HG03558 (cell line): ENCODE data around the gene GRP.
"Not testable (repeated sequence)": the region's sequence is repeated elsewhere in the genome, so short reads cannot be mapped to it uniquely, and the experiment has no call there.

Source experiments
- ATAC-seq: cut with Tn5 transposase; IDR thresholded peaks from one replicate; pipeline ENCODE4 v1.9.1; 2021; ENCODE audit warnings: moderate number of reproducible peaks; ENCODE audit not compliant: unreplicated experiment; ENCODE audit errors: extremely low read depth

GRP gene

DNA sequence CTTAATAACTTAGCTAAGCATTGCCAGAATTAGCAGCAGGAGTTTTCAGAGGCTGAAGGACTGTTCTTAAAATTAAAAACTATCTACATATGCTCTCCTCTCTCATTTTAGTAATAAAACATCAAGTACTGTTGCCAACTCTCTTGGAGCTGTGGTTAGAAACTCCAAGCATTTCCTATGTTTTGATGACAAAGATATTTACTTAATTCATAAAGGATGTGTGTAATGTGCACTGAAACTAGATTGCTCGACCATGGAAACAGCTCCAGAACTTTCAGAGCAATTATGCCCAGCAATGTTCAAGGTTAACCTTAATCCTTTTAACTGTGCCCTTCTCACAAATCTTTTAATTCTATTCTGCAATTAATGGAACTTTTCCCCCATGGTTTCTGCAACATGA is 8.4 kb downstream of the GRP start:
- no peak for ATAC-seq

DNA sequence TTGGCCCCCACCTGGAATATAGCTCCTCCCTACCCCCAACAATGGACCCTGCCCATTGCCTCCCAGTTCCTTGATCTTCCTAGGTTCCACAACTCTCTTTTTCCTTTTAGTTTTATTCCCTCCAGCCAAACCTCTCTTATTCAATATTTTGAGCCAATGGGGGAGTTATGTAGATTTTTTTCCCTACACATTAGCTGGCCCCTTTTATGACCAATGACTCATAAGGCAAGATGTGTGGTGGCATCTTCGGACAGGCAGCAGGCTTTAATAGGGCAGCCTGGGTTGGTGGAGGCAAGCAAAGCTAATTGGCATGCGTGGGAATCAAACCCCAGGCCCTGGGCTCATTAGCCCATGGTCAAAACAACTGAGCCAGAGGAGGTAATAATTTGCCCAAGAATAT is 9.2 kb downstream of the GRP start:
- ATAC-seq: no peak

- no peak for ATAC-seq
These were observed 9.9 kb downstream of the GRP start for GRCh38 chr18:59229701-59230443.

GRCh38 chr18:59231114-59231513 is 11.2 kb downstream of the GRP start:
- no peak for ATAC-seq

DNA sequence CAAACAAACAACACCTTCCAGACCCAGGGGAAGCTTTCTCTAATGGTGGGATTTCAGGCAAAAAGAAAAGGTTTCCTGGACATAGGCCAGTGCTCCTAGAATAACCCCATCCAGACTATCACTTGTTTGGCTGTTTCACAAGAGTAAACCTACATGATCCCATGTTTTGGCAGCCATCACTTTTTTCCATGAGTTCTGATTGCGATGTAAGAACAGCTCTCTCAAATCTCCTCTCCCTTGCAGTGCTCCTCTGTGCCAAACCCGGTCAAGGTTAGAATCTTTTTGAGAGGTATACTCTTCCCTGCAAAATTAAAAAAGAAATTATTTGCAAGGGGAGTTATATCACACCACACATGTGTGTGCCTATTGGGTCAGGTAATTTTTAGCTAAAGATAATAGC is 11.9 kb downstream of the GRP start:
- ATAC-seq: no peak

DNA sequence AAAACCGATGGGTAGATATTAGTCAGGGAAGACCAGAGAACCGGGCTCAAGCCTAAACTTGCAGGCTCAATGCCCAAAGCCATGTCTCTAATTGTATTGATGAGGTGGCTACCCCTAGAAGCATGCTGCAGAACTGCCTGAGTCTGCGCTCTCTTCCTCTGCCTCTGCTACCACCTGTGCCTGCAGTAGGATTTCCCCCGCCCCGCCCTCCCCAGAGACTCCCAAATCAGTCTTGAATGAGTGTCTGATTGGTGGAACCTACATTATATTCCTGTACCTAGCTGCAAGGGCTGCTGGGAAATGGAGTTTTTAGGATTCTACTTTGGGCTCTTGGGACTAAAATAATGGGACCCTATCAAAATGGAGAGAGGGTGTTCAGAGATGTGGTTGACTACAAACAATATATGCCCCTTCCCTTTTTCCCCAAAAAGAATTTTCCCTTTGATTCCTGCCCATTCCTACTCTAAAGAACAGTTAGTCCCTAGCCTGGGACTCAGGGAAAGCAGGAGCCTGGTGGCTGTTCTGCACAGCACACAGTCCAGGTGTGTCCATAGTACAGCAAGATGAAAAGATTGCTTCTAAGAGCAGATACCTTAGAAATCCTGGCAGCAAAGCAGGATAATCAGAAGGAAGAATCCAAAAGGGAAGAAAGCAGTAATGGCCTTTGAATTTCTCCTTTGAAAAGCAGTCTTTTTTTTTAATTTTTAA is 12.5 kb downstream of the GRP start:
- ATAC-seq: no peak

GRCh38 chr18:59233017-59233410 is 13.1 kb downstream of the GRP start:
- ATAC-seq: no peak

DNA sequence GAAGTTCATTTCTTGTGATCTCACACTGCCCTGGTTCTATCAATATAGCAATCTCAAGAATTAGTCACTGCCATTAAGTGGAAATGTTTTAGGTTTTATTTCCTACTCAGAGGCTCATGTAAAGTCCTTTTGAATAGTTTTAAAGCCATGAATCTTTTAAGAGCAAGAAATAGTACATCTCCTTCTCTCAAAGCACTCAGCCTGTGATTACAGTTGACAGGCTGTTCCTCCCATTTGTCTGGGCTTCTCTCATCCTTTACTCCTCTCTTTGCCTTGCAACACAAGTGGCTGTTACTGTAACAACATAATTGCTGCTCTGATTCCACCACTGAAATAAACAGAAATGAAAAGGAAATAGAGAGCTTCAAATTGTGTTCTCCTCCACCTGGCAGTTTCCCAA is 18.4 kb downstream of the GRP start:
- no peak for ATAC-seq

- ATAC-seq: no peak
These were observed 19.7 kb downstream of the GRP start for GRCh38 chr18:59239642-59240041.

DNA sequence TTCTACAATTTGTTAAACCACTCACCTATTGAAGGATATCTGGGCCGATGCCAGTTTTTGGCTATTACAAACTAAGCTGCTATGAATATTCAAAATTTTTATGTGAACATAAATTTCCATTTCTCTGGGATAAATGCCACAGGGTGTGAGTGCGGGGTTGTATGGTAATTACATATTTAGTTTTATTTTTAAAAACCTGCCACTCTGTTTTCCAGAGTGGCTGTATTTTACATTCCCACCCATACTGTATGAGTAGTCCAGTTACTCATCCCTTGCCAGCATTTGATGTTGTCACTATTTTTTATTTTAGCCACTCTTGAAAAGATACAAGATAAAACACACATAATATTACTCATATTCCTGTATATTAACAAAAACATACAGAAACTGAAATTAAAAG is 22.9 kb downstream of the GRP start:
- ATAC-seq: no peak

GRCh38 chr18:59246796-59247195 is 26.8 kb downstream of the GRP start:
- no peak for ATAC-seq

DNA sequence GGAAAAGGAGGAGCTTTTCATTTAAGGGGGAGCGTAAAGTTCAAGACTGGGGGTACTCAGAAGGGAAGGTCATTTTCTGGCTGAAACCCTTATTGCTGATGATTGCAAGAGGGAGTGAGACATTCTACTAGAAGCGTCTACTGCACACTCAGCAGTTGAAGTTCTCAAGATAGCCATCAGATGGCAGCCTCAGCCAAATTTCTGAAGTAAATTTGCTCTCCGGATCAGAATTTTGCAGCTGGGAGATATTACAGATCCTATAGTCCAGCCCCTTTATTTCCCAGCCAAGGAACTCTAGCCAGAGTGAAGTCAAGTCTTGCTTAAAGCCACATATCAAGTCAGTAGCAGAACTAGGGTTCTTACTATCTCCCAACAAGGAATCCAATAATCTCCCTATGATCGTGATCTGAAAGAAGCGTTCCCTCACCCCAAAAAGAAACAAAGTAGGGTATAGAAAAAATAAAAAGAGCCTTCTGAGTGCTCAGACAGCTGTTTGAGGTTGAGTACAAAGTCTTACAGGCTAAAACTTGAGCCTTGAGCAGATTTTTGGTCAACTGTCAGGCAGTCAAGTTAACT is 29.3 kb downstream of the GRP start:
- ATAC-seq: no peak

- not testable (repeated sequence) for ATAC-seq
These were observed 35.5 kb downstream of the GRP start for GRCh38 chr18:59255491-59255890.

DNA sequence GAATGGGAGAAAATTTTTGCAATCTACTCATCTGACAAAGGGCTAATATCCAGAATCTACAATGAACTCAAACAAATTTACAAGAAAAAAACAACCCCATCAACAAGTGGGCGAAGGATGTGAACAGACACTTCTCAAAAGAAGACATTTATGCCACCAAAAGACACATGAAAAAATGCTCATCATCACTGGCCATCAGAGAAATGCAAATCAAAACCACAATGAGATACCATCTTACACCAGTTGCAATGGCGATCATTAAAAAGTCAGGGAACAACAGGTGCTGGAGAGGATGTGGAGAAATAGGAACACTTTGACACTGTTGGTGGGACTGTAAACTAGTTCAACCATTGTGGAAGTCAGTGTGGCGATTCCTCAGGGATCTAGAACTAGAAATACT is 41.9 kb downstream of the GRP start:
- not testable (repeated sequence) for ATAC-seq

GRCh38 chr18:59262243-59262642 is 42.3 kb downstream of the GRP start:
- not testable (repeated sequence) for ATAC-seq

GRCh38 chr18:59263661-59264060 is 43.7 kb downstream of the GRP start:
- no peak for ATAC-seq

DNA sequence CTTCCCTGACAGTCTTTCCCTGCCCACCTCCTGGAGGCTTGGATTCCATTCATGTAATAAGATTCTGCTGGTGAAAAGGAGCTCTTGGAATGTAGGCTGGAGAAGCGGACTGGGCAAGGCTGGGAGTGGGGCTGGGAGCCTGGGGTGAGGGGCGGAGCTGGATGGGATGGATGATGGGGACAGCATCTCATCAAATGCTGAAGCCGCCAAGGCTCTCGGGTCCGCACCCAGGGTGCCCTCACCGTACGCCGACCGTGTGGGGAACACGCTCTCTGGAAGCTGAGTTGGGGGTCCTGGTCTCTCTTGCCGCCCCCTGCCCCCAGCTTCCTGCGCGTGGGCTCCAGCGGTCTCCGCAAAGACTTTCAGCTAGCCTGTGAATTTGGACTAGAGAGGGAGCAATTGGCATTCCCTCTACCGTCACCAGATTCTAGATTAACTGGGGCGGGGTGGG is 44.2 kb downstream of the GRP start:
- no peak for ATAC-seq

DNA sequence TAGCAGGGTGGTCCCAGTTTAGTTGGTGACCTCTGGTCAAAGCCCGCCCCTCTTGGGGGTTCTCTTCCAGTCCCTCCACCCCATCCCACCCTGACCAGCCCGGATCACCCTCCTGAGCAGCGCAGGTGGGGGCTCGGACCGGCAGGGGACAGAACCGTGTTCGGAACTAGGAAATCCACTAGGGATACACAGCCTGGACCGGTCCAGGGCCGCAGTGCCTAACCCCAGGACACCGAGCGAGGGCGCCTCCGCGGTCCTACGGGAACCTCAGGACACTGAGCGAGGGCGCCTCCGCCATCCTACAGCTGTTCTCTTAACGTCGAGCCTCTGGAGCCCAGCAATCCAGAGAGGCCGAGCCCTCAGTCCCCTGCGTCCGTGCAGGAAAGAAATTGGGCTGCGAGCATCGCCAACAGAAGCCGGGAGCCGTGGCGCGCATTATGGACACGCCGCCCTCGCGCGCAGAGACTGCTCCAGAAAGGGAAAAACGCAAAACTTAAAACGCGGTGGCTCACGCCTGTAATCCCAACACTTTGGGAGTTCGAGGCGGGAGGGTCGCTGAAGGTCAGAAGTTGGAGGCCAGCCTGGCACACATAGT is 44.8 kb downstream of the GRP start:
- no peak for ATAC-seq

DNA sequence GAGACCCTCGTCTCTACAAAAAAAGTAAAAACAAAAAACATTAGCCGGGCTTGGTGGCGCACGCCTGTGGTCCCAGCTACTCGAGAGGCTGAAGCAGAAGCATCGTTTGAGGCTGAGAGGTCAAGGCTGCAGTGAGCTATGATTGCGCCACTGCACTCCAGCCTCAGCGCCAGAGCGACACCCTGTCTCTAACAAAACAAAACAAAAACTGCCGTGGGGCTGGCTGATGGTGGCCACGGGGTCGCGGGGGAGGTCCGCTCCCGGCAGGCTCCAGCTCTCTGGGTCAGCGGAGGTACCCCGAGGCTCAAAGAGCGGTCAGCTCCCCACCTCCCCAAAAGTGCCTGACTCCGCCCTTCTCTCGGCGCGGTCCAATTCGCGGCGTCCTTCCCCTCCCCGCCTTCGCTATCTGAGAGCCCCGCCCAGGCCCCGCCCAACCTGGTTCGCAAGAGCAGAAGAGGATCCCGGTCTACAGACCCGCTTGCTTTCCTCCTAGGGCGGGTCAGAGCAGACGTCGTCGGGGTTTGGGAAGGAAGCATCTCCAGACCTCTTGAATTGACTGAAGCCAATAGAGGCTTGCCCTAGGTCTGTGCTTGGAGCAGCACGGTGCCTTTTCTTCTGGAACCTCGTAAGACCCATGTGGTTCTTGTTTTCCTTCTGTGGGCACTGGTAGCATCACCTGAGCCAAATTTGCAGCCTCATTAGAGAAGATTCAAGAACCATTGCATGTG is 45.5 kb downstream of the GRP start:
- no peak for ATAC-seq

- no peak for ATAC-seq
These were observed 46.0 kb downstream of the GRP start for GRCh38 chr18:59265974-59266369.

DNA sequence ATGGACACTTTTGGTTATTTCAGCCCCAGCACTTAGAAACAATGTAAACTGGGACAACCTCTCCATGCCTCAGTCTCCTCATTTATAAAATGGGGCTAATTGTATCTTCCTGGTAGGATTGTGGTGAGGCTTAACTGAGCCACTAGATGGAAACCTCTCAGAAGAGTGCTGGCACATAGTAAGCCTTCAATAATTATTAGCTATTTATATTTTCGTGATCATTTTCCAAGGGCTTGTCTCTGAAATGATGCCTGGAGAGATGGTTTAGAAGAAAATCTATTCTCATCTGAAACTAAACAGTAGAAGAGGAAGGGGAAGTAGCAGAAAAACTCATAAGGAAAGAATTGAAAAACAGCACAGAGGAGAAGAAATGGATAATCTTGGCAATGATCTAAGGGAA is 46.5 kb downstream of the GRP start:
- no peak for ATAC-seq
